Fibroblast of mammary gland (primary cell): ENCODE results near the gene SPOP.

Experiments
- DNase-seq: peaks from one replicate; pipeline ENCODE4 v3.0.0-alpha.2; 2010; ENCODE audit warnings: low read depth
- H3K4me3 ChIP-seq: 2 replicates; pipeline ENCODE4 v1.5.1; 2011; ENCODE audit warnings: low read depth, mild to moderate bottlenecking, low read length, moderate library complexity; ENCODE audit not compliant: control insufficient read depth
- TF ChIP-seq, protein P1 (sequence below): conservative IDR thresholded peaks from 2 replicates; pipeline ENCODE4 v1.5.1; 2011; ENCODE audit warnings: low read depth, low read length, inconsistent platforms; ENCODE audit not compliant: control insufficient read depth, insufficient read depth

SPOP gene

GRCh38 chr17:49616601-49617131 is 61.2 kb downstream of the SPOP start:
- peak; percentile 93 for DNase-seq
- no peak overlapping the region for H3K4me3 ChIP-seq
- TF ChIP-seq, protein P1, sequence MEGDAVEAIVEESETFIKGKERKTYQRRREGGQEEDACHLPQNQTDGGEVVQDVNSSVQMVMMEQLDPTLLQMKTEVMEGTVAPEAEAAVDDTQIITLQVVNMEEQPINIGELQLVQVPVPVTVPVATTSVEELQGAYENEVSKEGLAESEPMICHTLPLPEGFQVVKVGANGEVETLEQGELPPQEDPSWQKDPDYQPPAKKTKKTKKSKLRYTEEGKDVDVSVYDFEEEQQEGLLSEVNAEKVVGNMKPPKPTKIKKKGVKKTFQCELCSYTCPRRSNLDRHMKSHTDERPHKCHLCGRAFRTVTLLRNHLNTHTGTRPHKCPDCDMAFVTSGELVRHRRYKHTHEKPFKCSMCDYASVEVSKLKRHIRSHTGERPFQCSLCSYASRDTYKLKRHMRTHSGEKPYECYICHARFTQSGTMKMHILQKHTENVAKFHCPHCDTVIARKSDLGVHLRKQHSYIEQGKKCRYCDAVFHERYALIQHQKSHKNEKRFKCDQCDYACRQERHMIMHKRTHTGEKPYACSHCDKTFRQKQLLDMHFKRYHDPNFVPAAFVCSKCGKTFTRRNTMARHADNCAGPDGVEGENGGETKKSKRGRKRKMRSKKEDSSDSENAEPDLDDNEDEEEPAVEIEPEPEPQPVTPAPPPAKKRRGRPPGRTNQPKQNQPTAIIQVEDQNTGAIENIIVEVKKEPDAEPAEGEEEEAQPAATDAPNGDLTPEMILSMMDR: no peak

- no peak overlapping the region for H3K4me3 ChIP-seq
- peak; percentile 22 for DNase-seq
- TF ChIP-seq, protein P1: peak; percentile 24
Observed at GRCh38 chr17:49616086-49616485, 61.8 kb downstream of the SPOP start.

GRCh38 chr17:49613182-49613800 is 64.6 kb downstream of the SPOP start:
- no peak overlapping the region for H3K4me3 ChIP-seq
- DNase-seq: no peak
- TF ChIP-seq, protein P1: no peak

GRCh38 chr17:49612726-49613125 is 65.2 kb downstream of the SPOP start:
- DNase-seq: no peak
- TF ChIP-seq, protein P1: no peak
- no peak overlapping the region for H3K4me3 ChIP-seq

DNA sequence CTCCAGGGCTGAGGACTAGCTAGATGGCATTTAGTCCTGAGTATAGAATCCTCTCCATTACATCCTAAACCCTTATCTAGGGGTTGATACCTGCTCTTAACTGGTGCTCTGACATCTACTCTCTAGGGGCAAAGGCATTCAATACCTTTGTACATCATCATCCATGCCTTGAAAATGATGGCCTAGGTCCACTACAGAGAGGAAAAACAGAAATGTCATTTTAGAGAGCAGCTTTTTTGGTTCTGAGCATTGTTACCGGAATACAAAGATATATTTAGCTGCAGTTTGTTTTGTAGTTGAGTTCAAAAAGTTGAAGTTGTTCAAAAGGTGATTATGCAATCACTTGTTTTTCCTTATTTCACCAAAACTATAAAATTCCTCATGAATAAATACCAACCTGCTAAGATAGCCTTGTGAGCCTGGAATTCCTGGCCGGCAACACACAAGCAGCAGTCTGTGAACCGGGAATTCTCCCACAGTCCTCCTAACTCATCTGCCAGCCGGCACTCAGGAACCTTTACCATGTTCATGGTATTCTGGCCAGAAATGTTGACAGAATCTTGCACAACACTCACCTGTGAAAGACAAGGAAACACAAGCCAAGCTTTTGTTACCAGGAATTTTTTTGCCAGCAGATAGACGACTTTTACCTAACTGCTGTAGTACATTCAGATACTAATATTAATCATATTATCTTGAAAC is 66.9 kb downstream of the SPOP start:
- H3K4me3 ChIP-seq: no peak overlapping the region
- TF ChIP-seq, protein P1: no peak
- DNase-seq: no peak

DNA sequence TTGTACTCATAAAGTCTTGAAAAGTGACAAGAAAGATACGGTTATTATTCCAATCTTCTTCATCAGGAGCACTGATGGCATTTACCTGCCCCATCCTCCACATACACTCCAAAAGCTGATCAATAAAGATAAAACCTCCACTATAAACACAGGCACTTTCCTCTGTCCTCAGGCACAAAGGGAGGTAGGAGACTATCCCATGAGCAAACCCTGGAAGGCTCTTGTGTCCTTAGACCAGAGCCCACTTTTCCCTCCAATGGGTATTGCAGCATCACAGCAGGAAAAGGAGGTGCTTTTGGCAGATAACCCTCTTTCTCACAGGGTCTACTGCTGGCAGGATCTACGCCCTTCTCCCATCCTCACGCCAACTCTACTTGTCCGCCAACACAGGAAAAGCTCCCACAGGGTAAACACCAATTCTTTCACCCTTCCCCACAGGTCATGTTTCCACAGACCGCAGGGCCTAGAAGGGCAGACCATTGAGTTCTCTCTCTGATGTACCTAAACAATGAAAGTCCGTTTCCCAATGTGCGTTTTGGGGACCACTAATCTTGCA is 73.5 kb downstream of the SPOP start:
- no peak for DNase-seq
- TF ChIP-seq, protein P1: no peak
- H3K4me3 ChIP-seq: no peak overlapping the region
